Fibroblast of villous mesenchyme (primary cell): Measurements from ENCODE around the gene MSH5. TPM values are rescaled to one million over a fixed set of nuclear protein-coding genes. Genes with fewer than 3 reads are reported as not detected.
"Not testable (repeated sequence)": the region's sequence is repeated elsewhere in the genome, so short reads cannot be mapped to it uniquely, and the experiment has no call there.

ENCODE experiments used
- DNase-seq: peaks from one replicate; pipeline ENCODE4 v3.0.0-alpha.2; 2010; ENCODE audit warnings: low read depth
- H3K4me3 ChIP-seq: 2 replicates; pipeline ENCODE4 v1.5.1; 2011; ENCODE audit warnings: low read depth, mild to moderate bottlenecking, low read length
- CTCF ChIP-seq: IDR thresholded peaks from 2 replicates; pipeline ENCODE4 v1.5.1; 2012; ENCODE audit warnings: low read depth, mild to moderate bottlenecking, low read length; ENCODE audit not compliant: insufficient read depth
- small RNA-seq: library from RNA; depleted of rRNA; stranded (forward); fragments of <200 nt; gene quantifications from one replicate; pipeline ENCODE3, GENCODE V24; 2012
- total RNA-seq: library from RNA; depleted of rRNA; stranded (reverse); fragments of >200 nt; gene quantifications from 2 replicates; pipeline ENCODE4 v1.2.3, GENCODE V29; 2012

Gene MSH5
- total RNA-seq, 1 donor: 9.5 TPM

GRCh38 chr6:31806470-31807272 is 66.9 kb downstream of the MSH5 start, which contains the start of gene LSM2:
LSM2 (minus strand) TSS chr6:31806966; CDS start chr6:31806757, 209 bp downstream.
- peak within 1 kb of the TSS; percentile 84 for H3K4me3 ChIP-seq
- peak; percentile 16 for TF ChIP-seq CTCF
- peak; percentile 98 for DNase-seq

GRCh38 chr6:31808599-31808998 is 68.8 kb downstream of the MSH5 start:
- H3K4me3 ChIP-seq, DNase-seq: not testable (repeated sequence)

GRCh38 chr6:31811645-31812044 is 71.8 kb downstream of the MSH5 start:
- no peak for DNase-seq
- H3K4me3 ChIP-seq: no peak overlapping the region
- no peak for TF ChIP-seq CTCF

Small RNAs within 50 kb of the gene (small RNA-seq; reads per million reads assigned to genes)
- gene LY6G6D (not detected), gene MIR4646 (not detected), gene MSH5-SAPCD1 (not detected), gene RF00019 (not detected), gene RNU6-850P (not detected), gene SAPCD1 (not detected)

Other genes starting within 250 kb of the MSH5 start
- 15.5 and 30.7 TPM in 2 replicates for gene MICB, start 241.9 kb upstream of the MSH5 start, total RNA-seq
- not detected in 2 replicates for gene MCCD1, start 211.0 kb upstream of the MSH5 start, total RNA-seq
- gene DDX39B, start 198.0 kb upstream of the MSH5 start, total RNA-seq: 407 and 463 TPM in 2 replicates
- 1.3 and 3.0 TPM in 2 replicates for gene ATP6V1G2, start 193.4 kb upstream of the MSH5 start, total RNA-seq
- gene NFKBIL1, start 192.4 kb upstream of the MSH5 start, total RNA-seq: 12.5 and 20.3 TPM in 2 replicates
- not detected in 2 replicates for gene LTA, start 167.7 kb upstream of the MSH5 start, total RNA-seq
- gene TNF, start 164.4 kb upstream of the MSH5 start, total RNA-seq: under 0.01 TPM in 2 replicates
- 0.32 TPM in 1 of 2 replicates, not detected in the other for gene LTB, start 157.6 kb upstream of the MSH5 start, total RNA-seq
- not detected in 2 replicates for gene LST1, start 153.7 kb upstream of the MSH5 start, total RNA-seq
- not detected in 2 replicates for gene NCR3, start 147.0 kb upstream of the MSH5 start, total RNA-seq
- gene AIF1, start 124.8 kb upstream of the MSH5 start, total RNA-seq: not detected in 2 replicates
- 75.4 and 84.2 TPM in 2 replicates for gene PRRC2A, start 119.3 kb upstream of the MSH5 start, total RNA-seq
- 123 and 166 TPM in 2 replicates for gene BAG6, start 87.3 kb upstream of the MSH5 start, total RNA-seq
- 0.43 and 0.97 TPM in 2 replicates for gene APOM, start 84.1 kb upstream of the MSH5 start, total RNA-seq
- gene C6orf47, start 79.2 kb upstream of the MSH5 start, total RNA-seq: 20.7 and 21.9 TPM in 2 replicates
- gene GPANK1, start 75.0 kb upstream of the MSH5 start, total RNA-seq: 16.1 and 20.7 TPM in 2 replicates
- gene CSNK2B, start 73.9 kb upstream of the MSH5 start, total RNA-seq: 136 and 144 TPM in 2 replicates
- 3.2 and 3.9 TPM in 2 replicates for gene LY6G5B, start 70.0 kb upstream of the MSH5 start, total RNA-seq
- 0.43 and 0.64 TPM in 2 replicates for gene LY6G5C, start 58.9 kb upstream of the MSH5 start, total RNA-seq
- gene ABHD16A, start 36.7 kb upstream of the MSH5 start, total RNA-seq: 43.2 and 76.0 TPM in 2 replicates
- not detected in 2 replicates for gene LY6G6F, start 33.1 kb upstream of the MSH5 start, total RNA-seq
- not detected in 2 replicates for gene LY6G6D, start 24.7 kb upstream of the MSH5 start, total RNA-seq
- gene LY6G6C, start 18.3 kb upstream of the MSH5 start, total RNA-seq: not detected in 2 replicates
- gene MPIG6B, start 16.6 kb upstream of the MSH5 start, total RNA-seq: not detected in 2 replicates
- 60.5 and 68.0 TPM in 2 replicates for gene DDAH2, start 10.7 kb upstream of the MSH5 start, total RNA-seq
- gene CLIC1, start 3.5 kb upstream of the MSH5 start, total RNA-seq: 586 and 701 TPM in 2 replicates
- 0.43 and 1.3 TPM in 2 replicates for gene SAPCD1, start 22.7 kb downstream of the MSH5 start, total RNA-seq
- under 0.01 TPM in 2 replicates for gene VWA7, start 37.3 kb downstream of the MSH5 start, total RNA-seq
- gene VARS1, start 55.7 kb downstream of the MSH5 start, total RNA-seq: 60.0 and 73.1 TPM in 2 replicates
- 21.6 and 23.7 TPM in 2 replicates for gene LSM2, start 67.0 kb downstream of the MSH5 start, total RNA-seq
- gene HSPA1L, start 75.3 kb downstream of the MSH5 start, total RNA-seq: 0.86 and 0.97 TPM in 2 replicates
- gene HSPA1A, start 75.5 kb downstream of the MSH5 start, total RNA-seq: 77.0 and 132 TPM in 2 replicates
- gene HSPA1B, start 87.7 kb downstream of the MSH5 start, total RNA-seq: 84.4 and 148 TPM in 2 replicates
- gene NEU1, start 122.8 kb downstream of the MSH5 start, total RNA-seq: 70.8 and 77.6 TPM in 2 replicates
- gene SLC44A4, start 139.0 kb downstream of the MSH5 start, total RNA-seq: not detected in 2 replicates
- 38.0 and 42.7 TPM in 2 replicates for gene EHMT2, start 157.7 kb downstream of the MSH5 start, total RNA-seq
- gene ZBTB12, start 162.1 kb downstream of the MSH5 start, total RNA-seq: 1.9 and 3.0 TPM in 2 replicates
- gene C2, start 187.7 kb downstream of the MSH5 start, total RNA-seq: 1.3 and 2.3 TPM in 2 replicates
- gene CFB, start 206.1 kb downstream of the MSH5 start, total RNA-seq: 3.5 and 12.1 TPM in 2 replicates
- 106 and 120 TPM in 2 replicates for gene NELFE, start 219.0 kb downstream of the MSH5 start, total RNA-seq
- gene SKIC2, start 219.2 kb downstream of the MSH5 start, total RNA-seq: 52.2 and 58.9 TPM in 2 replicates
- gene DXO, start 232.1 kb downstream of the MSH5 start, total RNA-seq: 14.2 and 21.9 TPM in 2 replicates
- gene C4A, start 242.1 kb downstream of the MSH5 start, total RNA-seq: 6.0 and 13.9 TPM in 2 replicates